ENCODE measurements around the gene LMAN1L.
A peak's percentile ranks its signal among the peaks of the same experiment; 100 is the strongest.

DNA sequence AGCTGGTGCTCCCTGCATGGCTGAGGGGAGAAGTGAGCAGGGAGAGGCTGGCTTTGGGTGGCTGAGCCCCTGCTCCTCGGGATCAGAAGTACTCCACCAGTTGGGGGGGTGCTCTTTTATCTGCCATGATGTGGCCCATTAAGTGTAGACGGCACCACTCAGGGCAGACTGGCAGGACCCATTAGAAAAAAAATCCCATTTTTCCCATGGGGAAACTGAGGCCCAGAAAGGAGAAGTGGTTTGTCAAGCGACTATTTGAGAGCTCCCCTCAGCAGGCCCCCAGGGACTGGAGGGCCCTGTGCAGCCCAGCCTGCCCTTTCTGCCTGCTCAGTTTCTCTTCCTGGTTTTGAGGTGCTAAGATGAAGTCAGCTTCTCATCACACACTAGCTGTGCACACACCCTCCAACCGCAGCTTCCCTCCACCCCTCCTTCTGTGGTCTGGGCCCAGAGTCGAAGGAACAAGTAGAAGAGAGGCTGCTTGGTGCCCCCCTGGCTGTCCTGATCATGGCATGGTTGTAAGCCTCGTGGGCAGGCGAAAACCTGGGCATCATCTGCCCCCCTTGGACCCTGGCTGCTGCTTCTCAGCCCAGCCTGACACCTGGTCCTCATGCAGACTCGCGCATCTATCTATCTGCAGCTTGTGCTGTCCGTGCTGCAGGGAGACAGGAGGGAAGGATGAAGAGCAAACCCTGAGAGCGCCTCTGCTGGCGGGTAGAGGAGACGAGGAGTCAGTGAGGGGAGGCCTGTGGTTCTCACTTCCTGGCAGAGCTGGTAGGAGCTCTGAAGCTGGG, 25.2 kb upstream of the LMAN1L start:
- TF ChIP-seq EZH2 (IDR thresholded peaks at IDR 0.05; ENCODE audit: low read length, unreplicated experiment), result no peak
- TF ChIP-seq, protein P1, sequence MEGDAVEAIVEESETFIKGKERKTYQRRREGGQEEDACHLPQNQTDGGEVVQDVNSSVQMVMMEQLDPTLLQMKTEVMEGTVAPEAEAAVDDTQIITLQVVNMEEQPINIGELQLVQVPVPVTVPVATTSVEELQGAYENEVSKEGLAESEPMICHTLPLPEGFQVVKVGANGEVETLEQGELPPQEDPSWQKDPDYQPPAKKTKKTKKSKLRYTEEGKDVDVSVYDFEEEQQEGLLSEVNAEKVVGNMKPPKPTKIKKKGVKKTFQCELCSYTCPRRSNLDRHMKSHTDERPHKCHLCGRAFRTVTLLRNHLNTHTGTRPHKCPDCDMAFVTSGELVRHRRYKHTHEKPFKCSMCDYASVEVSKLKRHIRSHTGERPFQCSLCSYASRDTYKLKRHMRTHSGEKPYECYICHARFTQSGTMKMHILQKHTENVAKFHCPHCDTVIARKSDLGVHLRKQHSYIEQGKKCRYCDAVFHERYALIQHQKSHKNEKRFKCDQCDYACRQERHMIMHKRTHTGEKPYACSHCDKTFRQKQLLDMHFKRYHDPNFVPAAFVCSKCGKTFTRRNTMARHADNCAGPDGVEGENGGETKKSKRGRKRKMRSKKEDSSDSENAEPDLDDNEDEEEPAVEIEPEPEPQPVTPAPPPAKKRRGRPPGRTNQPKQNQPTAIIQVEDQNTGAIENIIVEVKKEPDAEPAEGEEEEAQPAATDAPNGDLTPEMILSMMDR (conservative IDR thresholded peaks at IDR 0.05; ENCODE audit: low read depth, low read length), result peak; percentile 28; the same call in 1 of the 2 replicates

Measured in PC-3 (cell line).